ENCODE measurements around the gene HPSE. TPM values are rescaled to one million over a fixed set of nuclear protein-coding genes. Genes with fewer than 3 reads are reported as not detected.

The HPSE gene
- polyA plus RNA-seq, 1 of the 3 experiments (the other 2 are of a cell fraction), result 1.7 TPM

DNA sequence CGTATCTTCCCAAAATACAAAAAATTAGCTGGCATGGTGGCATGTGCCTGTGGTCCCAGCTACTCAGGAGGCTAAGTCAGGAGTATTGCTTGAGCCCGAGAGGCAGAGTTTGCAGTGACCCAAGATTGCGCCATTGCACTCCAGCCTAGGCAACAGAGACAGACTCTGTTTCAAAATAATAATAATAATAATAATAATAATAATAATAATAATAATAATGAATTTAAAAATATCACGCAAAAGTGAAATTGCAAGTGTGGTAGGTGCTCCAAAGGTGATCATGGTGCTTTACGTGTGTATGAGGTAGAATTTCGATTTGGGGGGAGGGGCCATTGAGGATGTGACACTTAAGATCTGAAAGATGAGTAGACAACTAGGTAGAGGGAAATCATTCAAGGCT, 4.9 kb upstream of the HPSE start:
- Histone ChIP-seq H2AFZ (ENCODE audit: low read depth) (no peak overlapping the region), H3K4me3 (ENCODE audit: low read depth in 2 of 2, low read length in 1 of 2) (no peak overlapping the region), H3K9me2 (no peaks in the 10 kb centered on the region), H3F3A (replicated peaks; ENCODE audit: insufficient read depth) (peaks cover 4% of the 10 kb centered on the region), H3K4me2 (no peak overlapping the region), H3K27ac (ENCODE audit: low read depth in 2 of 2, low read length in 1 of 2) (no peak overlapping the region), H3K79me2 (ENCODE audit: insufficient read depth) (no peaks in the 10 kb centered on the region), H3K9ac (no peak overlapping the region), H3K36me3 (replicated peaks in 1 of 2; ENCODE audit: control insufficient read depth in 1 of 2, insufficient read depth in 2 of 2, low read length in 1 of 2) (no peaks in the 10 kb centered on the region), H4K20me1 (ENCODE audit: insufficient read depth) (no peaks in the 10 kb centered on the region), H3K27me3 (ENCODE audit: insufficient read depth) (peaks cover under 1% of the 10 kb centered on the region; the same call in 1 of the 2 replicates), H3K9me3 (no peaks in the 10 kb centered on the region), H3K4me1 (ENCODE audit: control insufficient read depth in 1 of 2, insufficient read depth in 2 of 2, low read depth in 1 of 2, low read length in 1 of 2) (peaks cover 0 to 3% of the 10 kb centered on the region in 2 experiments; a peak in 1 of 4 replicates)
- DNase-seq, result no peak
- CTCF ChIA-PET, result no interaction called here
- POLR2A ChIA-PET, result no interaction called here
- no peak for TF ChIP-seq TCF12 (IDR thresholded peaks at IDR 0.05)
- no peak for TF ChIP-seq SMC3 (IDR thresholded peaks at IDR 0.05; ENCODE audit: low read depth, low read length)
- TF ChIP-seq FOXJ3 (CRISPR knock-in tag; IDR thresholded peaks at IDR 0.05), result no peak
- TF ChIP-seq MEF2A (IDR thresholded peaks at IDR 0.05; ENCODE audit: borderline replicate concordance, low read depth), result no peak
- no peak for TF ChIP-seq YY1 (IDR thresholded peaks at IDR 0.05; ENCODE audit: low read depth)
- no peak for TF ChIP-seq RCOR1 (IDR thresholded peaks at IDR 0.05; ENCODE audit: low read length)
- no peak for TF ChIP-seq JUND (IDR thresholded peaks at IDR 0.05)
- no peak for TF ChIP-seq TEAD4 (IDR thresholded peaks at IDR 0.05; ENCODE audit: borderline replicate concordance, insufficient read depth)
- TF ChIP-seq, protein P1, sequence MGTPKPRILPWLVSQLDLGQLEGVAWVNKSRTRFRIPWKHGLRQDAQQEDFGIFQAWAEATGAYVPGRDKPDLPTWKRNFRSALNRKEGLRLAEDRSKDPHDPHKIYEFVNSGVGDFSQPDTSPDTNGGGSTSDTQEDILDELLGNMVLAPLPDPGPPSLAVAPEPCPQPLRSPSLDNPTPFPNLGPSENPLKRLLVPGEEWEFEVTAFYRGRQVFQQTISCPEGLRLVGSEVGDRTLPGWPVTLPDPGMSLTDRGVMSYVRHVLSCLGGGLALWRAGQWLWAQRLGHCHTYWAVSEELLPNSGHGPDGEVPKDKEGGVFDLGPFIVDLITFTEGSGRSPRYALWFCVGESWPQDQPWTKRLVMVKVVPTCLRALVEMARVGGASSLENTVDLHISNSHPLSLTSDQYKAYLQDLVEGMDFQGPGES (IDR thresholded peaks at IDR 0.05; ENCODE audit: low read depth, low read length), result no peak
- no peak for TF ChIP-seq FOSL2 (IDR thresholded peaks at IDR 0.05; ENCODE audit: borderline replicate concordance, low read depth)
- no peak for TF ChIP-seq GABPA (IDR thresholded peaks at IDR 0.05; ENCODE audit: low read depth)
- no peak for TF ChIP-seq TAF1 (IDR thresholded peaks at IDR 0.05; ENCODE audit: borderline replicate concordance, low read depth, low read length)
- 22% methylated on average over 6 of the region's 6 CpGs for WGBS (ENCODE audit: low lambda C conversion rate)

DNA sequence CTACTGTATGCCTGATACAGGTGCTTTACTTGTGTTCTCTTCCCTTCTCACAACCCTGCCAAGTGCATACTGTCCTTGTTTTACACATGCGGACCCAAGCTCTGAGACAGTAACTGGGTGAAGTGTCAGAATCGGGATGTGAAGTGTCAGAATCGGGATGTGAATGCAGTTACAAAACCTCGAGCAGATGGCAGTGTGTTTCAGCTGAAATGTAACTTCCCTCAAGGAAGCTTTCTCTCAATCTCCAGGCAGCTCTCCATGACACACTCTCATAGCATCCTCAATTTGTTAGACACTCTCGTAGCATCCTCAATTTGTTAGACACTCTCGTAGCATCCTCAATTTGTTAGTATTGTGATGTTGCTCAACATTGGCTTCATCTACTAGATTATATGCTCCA, 1.1 kb upstream of the HPSE start:
- Histone ChIP-seq H3K27me3 (ENCODE audit: insufficient read depth) (peaks cover 14% of the 10 kb centered on the region; the same call in 1 of the 2 replicates), H3K27ac (ENCODE audit: low read depth in 2 of 2, low read length in 1 of 2) (no peak overlapping the region), H3K79me2 (ENCODE audit: insufficient read depth) (no peaks in the 10 kb centered on the region), H3K36me3 (replicated peaks in 1 of 2; ENCODE audit: control insufficient read depth in 1 of 2, insufficient read depth in 2 of 2, low read length in 1 of 2) (no peaks in the 10 kb centered on the region), H2AFZ (ENCODE audit: low read depth) (no peak overlapping the region; the same call in 1 of the 2 replicates), H3K9me2 (no peaks in the 10 kb centered on the region), H3F3A (replicated peaks; ENCODE audit: insufficient read depth) (peaks cover 4% of the 10 kb centered on the region), H3K9ac (no peak overlapping the region), H3K9me3 (no peaks in the 10 kb centered on the region), H3K4me2 (peak overlapping the region; percentile 93; the same call in 1 of the 2 replicates), H4K20me1 (ENCODE audit: insufficient read depth) (no peaks in the 10 kb centered on the region), H3K4me1 (ENCODE audit: control insufficient read depth in 1 of 2, insufficient read depth in 2 of 2, low read depth in 1 of 2, low read length in 1 of 2) (peaks cover 0 to 6% of the 10 kb centered on the region in 2 experiments; a peak in 1 of 4 replicates), H3K4me3 (ENCODE audit: low read depth in 2 of 2, low read length in 1 of 2) (no peak overlapping the region)
- POLR2A ChIA-PET, result no interaction called here
- WGBS (ENCODE audit: low lambda C conversion rate), result 12% methylated on average over 6 of the region's 6 CpGs
- no peak for TF ChIP-seq MEF2A (IDR thresholded peaks at IDR 0.05; ENCODE audit: borderline replicate concordance, low read depth)
- TF ChIP-seq RXRA (IDR thresholded peaks at IDR 0.05; ENCODE audit: borderline replicate concordance, low read depth), result no peak
- TF ChIP-seq, protein P2, sequence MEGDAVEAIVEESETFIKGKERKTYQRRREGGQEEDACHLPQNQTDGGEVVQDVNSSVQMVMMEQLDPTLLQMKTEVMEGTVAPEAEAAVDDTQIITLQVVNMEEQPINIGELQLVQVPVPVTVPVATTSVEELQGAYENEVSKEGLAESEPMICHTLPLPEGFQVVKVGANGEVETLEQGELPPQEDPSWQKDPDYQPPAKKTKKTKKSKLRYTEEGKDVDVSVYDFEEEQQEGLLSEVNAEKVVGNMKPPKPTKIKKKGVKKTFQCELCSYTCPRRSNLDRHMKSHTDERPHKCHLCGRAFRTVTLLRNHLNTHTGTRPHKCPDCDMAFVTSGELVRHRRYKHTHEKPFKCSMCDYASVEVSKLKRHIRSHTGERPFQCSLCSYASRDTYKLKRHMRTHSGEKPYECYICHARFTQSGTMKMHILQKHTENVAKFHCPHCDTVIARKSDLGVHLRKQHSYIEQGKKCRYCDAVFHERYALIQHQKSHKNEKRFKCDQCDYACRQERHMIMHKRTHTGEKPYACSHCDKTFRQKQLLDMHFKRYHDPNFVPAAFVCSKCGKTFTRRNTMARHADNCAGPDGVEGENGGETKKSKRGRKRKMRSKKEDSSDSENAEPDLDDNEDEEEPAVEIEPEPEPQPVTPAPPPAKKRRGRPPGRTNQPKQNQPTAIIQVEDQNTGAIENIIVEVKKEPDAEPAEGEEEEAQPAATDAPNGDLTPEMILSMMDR (IDR thresholded peaks at IDR 0.05), result no peak
- no peak for TF ChIP-seq GATA2 (CRISPR knock-in tag; IDR thresholded peaks at IDR 0.05)
- no peak for DNase-seq
- CTCF ChIA-PET, result interaction anchor here (1.3 kb wide), 1 partner anchor 55 kb away, joined by 3 read pairs; no protein-coding TSS in a partner anchor
